Neural cell (in vitro differentiated cells): ENCODE measurements around the gene HCLS1.

ENCODE experiments used
- POLR2AphosphoS5 ChIP-seq: IDR thresholded peaks from 2 replicates; pipeline ENCODE4 v1.6.1; 2012
- RAD21 ChIP-seq: fragments of 450-650 bp; conservative IDR thresholded peaks from 2 replicates; pipeline ENCODE4 v1.6.1; 2014; ENCODE audit warnings: antibody characterized with exemption, mild to moderate bottlenecking, moderate library complexity
- TAF1 ChIP-seq: IDR thresholded peaks from 2 replicates; pipeline ENCODE4 v1.6.1; 2012; ENCODE audit warnings: low read depth
- TF ChIP-seq, protein P1 (sequence below): fragments of 450-650 bp; IDR thresholded peaks from 2 replicates; pipeline ENCODE4 v1.5.1; 2014; ENCODE audit warnings: antibody characterized with exemption, mild to moderate bottlenecking, moderate library complexity; ENCODE audit not compliant: poor library complexity, severe bottlenecking
- TF ChIP-seq, protein P2 (sequence below): IDR thresholded peaks from 2 replicates; pipeline ENCODE4 v1.6.1; 2012; ENCODE audit warnings: borderline replicate concordance

DNA sequence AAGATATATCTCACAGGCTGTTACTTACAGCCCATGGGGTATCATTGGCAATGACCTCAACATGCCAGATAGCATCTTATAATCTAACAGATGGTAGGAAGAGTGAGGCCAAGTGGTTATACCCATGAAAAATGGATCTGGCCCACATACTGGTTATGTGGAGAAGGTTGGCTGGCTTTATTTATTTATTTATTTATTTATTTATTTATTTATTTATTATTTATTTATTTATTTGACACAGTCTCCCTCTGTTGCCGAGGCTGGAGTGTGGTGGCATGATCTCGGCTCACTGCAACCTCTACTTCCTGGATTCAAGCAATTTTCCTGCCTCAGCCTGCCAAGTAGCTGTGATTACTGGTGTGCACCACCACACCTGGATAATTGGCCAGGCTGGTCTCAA lies 55.9 kb downstream of the HCLS1 start:
- TF ChIP-seq TAF1 (no peak), RAD21 (no peak), POLR2AphosphoS5 (no peak)
- TF ChIP-seq, protein P1, sequence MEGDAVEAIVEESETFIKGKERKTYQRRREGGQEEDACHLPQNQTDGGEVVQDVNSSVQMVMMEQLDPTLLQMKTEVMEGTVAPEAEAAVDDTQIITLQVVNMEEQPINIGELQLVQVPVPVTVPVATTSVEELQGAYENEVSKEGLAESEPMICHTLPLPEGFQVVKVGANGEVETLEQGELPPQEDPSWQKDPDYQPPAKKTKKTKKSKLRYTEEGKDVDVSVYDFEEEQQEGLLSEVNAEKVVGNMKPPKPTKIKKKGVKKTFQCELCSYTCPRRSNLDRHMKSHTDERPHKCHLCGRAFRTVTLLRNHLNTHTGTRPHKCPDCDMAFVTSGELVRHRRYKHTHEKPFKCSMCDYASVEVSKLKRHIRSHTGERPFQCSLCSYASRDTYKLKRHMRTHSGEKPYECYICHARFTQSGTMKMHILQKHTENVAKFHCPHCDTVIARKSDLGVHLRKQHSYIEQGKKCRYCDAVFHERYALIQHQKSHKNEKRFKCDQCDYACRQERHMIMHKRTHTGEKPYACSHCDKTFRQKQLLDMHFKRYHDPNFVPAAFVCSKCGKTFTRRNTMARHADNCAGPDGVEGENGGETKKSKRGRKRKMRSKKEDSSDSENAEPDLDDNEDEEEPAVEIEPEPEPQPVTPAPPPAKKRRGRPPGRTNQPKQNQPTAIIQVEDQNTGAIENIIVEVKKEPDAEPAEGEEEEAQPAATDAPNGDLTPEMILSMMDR, result no peak
- TF ChIP-seq, protein P2, sequence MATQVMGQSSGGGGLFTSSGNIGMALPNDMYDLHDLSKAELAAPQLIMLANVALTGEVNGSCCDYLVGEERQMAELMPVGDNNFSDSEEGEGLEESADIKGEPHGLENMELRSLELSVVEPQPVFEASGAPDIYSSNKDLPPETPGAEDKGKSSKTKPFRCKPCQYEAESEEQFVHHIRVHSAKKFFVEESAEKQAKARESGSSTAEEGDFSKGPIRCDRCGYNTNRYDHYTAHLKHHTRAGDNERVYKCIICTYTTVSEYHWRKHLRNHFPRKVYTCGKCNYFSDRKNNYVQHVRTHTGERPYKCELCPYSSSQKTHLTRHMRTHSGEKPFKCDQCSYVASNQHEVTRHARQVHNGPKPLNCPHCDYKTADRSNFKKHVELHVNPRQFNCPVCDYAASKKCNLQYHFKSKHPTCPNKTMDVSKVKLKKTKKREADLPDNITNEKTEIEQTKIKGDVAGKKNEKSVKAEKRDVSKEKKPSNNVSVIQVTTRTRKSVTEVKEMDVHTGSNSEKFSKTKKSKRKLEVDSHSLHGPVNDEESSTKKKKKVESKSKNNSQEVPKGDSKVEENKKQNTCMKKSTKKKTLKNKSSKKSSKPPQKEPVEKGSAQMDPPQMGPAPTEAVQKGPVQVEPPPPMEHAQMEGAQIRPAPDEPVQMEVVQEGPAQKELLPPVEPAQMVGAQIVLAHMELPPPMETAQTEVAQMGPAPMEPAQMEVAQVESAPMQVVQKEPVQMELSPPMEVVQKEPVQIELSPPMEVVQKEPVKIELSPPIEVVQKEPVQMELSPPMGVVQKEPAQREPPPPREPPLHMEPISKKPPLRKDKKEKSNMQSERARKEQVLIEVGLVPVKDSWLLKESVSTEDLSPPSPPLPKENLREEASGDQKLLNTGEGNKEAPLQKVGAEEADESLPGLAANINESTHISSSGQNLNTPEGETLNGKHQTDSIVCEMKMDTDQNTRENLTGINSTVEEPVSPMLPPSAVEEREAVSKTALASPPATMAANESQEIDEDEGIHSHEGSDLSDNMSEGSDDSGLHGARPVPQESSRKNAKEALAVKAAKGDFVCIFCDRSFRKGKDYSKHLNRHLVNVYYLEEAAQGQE, result no peak
